T-helper 1 cell treated with Interleukin-12 subunit alpha and Interleukin-12 subunit beta and Interleukin-4 antibody, amounts not matched to agents 30 ng/mL and 1 ng/mL, for 36 hours (primary cell): ENCODE results near the gene ZNF337. TPM values are rescaled to one million over a fixed set of nuclear protein-coding genes. Genes with fewer than 3 reads are reported as not detected.

ENCODE experiments used
- intact Hi-C: fragments of 100-400 bp; cut with micrococcal nuclease; formaldehyde crosslinking; loops from one replicate; pipeline ENCODE4 v1.15.1; 2024
- total RNA-seq: library from RNA; stranded (reverse); gene quantifications from 2 replicates; pipeline ENCODE4 v1.2.3, GENCODE V29; 2022

Gene ZNF337
- total RNA-seq = 19.0 and 19.4 TPM in 2 replicates

DNA sequence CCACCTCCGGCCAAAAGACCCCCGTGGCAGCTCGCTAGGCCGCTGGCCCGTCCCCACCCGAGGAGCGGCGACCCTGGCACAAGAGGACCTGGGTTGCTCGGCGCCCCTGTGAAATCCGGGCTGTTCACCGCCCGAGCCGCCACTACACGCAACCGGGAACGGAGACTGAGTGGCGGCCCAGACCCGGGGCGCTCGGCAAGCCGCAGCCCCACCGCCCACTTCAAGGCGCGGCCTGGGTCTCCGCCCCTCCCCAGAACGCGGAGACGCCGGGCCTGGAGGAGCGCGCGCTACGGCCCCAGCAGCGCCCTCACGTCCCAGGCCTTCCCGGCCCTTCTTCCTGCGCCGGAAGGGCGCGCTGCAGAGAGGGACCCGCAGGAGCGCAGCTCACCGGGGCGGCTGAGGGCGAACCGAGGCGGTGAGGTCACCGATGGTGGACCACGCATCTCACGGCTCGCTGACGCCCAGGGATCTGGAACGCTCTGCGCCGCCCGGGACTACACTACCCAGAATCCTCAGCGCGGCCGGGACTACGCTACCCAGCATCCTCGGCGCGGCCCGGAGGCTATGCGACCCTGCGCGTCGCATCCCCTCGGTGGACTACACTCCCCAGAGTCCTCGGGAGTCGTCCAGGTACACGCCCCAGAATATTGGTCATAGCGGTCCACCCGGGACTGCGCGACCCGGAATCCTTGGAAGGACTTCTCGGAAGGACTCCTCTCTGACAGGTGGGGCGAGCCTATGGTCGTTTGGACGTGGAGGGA lies at the start of gene ZNF337:
TSS of gene ZNF337 (minus strand) at position 483 of the 761 bp plus-strand sequence. CDS start 10,436 bp downstream, outside the sequence.
- intact Hi-C loops = loop anchor here (1.0 to 5.0 kb wide), 5 partner anchors 10 to 304 kb away; partner anchors contain the start of gene ABHD12

DNA sequence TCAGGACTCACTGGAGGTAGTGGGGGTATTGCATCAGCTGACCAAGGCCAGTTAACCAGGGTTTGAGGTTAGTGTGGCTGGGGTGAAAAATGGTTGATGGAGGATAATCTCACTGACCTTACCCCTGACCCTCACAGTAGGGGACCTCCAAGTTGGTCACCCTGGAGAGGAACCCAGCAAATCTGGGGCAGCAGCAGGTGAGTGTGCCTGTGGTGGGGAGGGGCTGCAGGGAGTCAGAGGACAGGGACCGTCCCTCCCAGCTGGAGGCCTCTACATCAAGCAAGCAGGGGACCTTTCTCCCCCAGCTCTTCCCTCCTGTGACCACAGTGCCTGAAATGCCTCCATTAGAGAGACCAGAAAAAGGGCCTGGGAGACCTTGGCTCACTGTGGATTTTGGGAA lies 49.1 kb upstream of the ZNF337 start:
- intact Hi-C loops = no loop called here

DNA sequence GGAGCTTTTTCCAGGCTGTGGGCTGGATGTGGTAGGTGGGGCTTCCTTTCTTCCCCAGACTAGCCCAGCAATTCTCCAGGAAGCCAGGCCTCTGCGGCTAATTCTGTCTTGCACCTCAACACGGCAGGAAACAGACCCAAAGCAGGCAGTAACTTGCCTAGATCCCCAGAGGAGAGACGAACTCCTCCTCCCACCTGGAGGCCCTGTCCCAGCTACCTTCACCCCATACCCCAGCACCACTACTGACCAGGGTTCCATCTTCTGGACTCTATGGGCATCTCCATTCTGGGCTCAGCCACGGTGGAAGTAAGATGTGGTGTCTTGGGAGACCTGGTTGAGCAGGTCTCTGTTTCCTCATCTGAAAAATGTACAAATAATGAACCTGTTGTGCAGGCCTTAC lies 48.4 kb upstream of the ZNF337 start:
- intact Hi-C loops = no loop called here

DNA sequence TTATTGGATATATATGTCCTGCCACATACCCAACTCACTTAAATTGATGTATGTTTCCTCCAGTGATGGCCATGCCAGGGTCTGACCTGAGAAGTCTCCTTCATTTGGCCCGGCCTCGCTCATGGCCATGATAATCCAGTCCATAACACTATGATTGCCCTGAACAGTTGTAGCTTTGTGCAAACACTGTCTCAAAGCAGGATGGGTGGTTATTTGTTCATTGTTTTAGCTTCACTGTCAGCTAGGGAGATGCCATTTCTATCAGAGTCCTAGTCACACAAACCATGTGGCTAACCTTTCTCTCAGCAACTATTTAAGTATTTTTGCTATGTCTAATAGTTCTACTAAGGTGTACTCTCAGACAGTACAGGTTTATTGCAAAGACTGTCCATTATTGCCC lies 47.6 kb upstream of the ZNF337 start:
- intact Hi-C loops = no loop called here

DNA sequence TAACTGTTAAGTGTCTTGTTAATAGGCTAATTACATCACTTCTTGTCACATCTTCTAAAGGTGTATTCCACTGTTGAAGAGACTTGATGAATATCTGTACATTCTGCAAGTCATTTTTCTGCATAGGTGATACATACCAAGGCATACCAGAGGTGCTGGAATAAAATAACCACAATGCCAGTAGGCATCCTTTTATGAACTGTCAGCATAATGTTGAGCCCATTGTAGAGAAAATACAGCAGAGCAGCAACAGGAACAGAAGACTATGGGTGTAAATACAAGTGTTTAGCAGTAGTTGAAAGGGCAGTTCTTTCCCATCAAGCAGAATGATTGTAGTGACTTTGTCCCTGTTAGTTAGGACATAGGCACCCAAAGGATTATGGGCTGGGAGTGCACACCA lies 44.4 kb upstream of the ZNF337 start:
- intact Hi-C loops = loop anchor here (2.0 kb wide), 1 partner anchor 34 kb away; no protein-coding TSS in a partner anchor

DNA sequence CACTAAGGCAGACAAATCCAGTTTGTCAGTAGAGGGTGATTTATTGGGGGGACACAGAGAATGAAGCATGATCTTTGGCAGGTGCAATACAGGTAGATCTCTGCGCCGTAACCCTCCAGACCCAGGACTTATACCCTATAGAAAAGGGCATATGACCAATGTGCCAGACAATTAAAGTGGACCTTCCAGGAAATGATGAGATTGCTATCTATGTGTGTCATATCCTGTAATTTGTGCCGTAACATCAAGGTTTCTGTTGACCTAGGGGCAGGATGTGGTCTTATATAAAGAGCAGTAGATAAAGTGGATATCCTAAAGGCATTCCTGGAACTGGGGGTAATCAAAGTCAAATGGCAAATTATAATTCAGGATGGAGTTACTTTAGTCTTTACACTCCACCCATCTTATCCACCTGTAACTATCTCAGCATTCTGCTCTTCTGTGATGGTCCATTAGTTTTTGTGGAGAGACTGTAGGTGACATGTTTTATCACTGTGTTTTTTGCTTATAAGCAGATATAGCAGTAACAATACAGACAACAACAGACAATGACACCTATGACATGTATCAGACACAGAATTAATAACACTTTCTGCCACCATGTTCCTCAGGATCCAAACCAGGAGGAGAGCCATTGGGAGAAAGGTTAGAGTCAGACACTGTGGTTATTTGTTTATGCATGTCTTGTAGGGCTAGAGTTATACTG lies 43.1 kb upstream of the ZNF337 start:
- intact Hi-C loops = loop anchor here (1.0 to 2.0 kb wide), 2 partner anchors 10 to 33 kb away; no protein-coding TSS in a partner anchor

DNA sequence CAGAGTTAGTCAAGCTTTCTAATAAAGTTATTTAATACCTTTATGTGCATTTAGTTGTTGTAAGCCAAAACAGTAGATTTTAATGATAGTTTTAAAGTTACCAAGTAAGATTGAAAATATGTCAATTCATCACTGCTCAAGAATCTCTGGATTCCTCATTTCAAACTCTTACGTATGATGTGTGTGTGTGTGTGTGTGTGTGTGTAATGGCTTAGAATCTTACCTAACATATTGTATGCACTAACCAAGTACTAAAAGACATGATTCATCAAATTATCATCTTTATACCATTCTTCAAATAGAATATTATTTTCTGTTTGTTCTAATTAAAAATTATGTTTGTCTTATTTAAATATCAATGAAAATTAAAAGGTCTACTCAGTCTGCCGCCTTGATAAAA lies 41.5 kb upstream of the ZNF337 start:
- intact Hi-C loops = no loop called here

DNA sequence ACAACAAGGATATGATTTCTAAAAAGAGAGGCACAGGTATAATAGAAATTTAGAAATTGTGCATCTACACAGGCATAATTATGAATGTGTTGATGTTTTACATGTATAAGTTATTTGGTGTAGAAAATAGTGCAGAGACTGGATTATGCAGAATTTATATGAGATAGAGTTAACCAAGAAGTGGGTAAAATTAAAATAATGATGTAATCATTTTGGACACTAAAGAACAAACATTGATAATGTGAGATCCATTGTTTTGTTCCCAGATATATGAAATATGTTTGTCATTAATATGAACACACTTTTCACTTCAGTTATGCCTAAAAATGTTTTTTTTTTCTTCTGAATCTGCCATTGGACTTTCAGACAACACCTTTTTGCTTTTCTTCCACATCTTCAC lies 37.2 kb upstream of the ZNF337 start:
- intact Hi-C loops = no loop called here

DNA sequence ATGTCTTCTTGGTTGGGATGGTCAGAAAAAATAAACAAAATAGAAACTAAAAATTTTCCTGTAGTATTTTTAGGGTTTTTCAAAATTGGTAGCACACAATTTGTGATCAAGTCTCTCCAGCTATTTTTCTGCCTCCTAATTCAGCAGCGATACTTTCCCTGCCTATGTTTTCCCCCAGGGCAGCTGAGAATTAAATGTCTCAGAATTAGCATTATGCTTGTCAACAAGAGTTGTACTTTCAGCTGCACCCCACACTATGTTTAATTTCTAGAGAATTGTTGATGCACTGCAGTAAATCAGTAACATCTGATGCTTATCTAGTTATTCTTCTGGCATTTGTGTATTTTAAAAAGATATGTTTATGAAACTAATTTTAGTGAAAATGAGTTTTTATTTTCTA lies 34.2 kb upstream of the ZNF337 start:
- intact Hi-C loops = no loop called here

DNA sequence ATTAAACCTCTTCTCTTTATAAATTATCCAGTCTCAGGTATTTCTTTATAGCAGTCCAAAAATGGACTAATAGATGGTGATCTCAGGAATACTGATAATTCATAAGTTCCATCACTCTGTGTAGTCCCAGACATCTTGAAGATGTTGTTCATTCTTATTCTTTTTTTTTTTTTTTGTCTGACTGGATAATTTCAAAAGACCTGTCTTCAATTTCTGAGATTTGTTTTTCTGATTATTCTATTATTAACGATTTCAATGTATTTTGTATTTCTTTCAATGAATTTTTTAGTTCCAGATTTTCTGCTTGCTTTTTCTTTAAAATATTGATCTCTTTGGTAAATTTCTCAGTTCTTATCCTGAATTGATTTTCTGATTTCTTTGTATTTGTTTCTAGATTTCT lies 29.7 kb upstream of the ZNF337 start:
- intact Hi-C loops = no loop called here

DNA sequence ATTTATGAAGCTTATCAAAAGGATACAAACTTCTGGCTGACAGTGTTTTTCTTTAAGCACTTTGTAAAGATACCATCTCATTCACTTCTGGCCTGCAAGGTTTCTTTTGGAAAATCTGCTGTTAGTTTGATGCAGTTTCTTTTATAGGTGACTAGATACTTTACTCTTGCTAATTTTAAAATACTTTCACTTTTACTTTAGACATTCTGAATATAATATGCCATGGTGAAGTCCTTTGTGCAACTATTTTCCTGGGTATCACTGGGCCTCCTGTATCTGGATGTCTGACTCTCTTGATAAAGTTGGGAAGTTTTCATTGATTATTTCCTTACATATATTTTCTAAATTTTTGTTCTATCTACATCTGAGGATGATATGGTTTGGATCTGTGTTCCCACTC lies 29.0 kb upstream of the ZNF337 start:
- intact Hi-C loops = loop anchor here (2.0 kb wide), 1 partner anchor 19 kb away; no protein-coding TSS in a partner anchor

DNA sequence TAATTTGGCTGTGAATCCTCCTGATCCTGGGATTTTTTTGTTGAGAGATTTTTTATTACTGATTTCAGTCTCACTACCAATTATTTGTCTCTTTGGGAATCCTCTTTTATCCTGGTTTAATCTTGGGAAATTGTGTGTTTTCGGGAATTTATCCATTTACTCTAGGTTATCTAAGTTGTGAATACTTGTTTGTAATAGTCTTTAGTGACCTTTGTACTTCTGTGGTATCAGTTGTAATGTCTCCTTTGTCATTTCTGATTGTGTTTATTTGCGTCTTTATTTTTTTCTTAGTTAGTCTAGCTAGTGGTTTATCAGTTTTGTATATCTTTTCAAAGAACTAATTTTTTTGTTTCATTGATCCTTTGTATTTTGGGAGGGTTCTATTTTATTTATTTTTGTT lies 27.3 kb upstream of the ZNF337 start:
- intact Hi-C loops = loop anchor here (2.0 kb wide), 1 partner anchor 17 kb away; no protein-coding TSS in a partner anchor

DNA sequence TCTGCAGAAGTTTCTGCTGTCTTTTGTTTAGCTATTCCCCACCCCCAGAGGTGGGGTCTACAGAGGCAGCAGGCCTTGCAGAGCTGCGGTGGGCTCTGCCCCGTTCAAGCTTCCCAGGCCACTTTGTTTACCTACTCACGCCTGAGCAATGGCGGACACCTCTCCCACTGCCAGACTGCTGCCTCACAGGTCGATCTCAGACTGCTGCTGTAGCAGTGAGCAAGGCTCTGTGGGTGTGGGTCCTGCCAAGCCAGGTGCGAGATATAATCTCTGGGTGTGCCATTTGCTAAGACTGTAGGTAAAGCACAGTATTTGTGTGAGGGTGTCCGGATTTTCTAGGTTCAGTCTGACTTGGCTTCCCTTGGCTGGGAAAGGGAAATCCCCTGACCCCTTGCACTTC lies 23.6 kb upstream of the ZNF337 start:
- intact Hi-C loops = no loop called here

DNA sequence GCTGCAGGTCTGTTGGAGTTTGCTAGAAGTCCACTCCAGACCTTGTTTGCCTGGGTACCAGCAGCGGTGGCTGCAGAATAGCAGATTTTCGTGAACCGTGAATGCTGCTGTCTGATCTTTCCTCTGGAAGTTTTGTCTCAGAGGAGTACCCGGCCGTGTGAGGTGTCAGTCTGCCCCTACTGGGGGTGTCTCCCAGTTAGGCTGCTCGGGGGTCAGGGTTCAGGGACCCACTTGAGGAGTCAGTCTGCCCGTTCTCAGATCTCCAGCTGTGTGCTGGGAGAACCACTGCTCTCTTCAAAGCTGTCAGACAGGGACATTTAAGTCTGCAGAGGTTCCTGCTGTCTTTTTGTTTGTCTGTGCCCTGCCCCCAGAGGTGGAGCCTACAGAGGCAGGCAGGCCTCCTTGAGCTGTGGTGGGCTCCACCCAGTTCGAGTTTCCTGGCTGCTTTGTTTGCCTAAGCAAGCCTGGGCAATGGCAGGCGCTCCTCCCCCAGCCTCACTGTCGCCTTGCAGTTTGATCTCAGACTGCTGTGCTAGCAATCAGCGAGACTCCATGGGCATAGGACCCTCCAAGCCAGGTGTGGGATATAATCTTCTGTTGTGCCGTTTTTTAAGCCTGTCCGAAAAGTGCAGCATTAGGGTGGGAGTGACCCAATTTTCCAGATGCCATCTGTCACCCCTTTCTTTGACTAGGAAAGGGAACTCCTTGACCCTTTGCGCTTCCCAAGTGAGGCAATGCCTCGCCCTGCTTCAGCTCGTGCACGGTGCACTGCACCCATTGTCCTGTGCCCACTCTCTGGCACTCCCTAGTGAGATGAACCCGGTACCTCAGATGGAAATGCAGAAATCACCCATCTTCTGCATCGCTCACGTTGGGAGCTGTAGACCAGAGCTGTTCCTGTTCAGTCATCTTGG lies 22.5 kb upstream of the ZNF337 start:
- intact Hi-C loops = loop anchor here (1.0 kb wide), 1 partner anchor 22 kb away; no protein-coding TSS in a partner anchor

DNA sequence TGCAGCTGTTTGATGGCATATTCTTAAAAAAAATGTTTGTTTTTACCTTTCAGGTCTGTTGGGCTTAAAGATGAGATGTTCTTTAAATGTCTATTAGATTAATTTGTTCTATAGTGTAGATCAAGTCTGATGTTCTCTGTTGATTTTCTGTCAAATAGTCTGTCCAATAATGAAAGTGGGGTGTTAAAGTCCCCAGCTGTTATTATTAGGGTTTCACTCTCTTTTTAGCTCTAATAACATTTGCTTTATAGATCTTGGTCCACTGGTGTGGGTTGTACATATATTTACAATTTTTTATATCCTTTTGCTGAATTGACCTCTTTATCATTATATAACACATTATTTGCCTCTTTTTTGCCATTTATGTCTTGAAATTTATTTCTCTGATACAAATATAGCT lies 11.0 kb upstream of the ZNF337 start:
- intact Hi-C loops = loop anchor here (2.0 to 10.0 kb wide), 3 partner anchors 17 to 293 kb away; no protein-coding TSS in a partner anchor

DNA sequence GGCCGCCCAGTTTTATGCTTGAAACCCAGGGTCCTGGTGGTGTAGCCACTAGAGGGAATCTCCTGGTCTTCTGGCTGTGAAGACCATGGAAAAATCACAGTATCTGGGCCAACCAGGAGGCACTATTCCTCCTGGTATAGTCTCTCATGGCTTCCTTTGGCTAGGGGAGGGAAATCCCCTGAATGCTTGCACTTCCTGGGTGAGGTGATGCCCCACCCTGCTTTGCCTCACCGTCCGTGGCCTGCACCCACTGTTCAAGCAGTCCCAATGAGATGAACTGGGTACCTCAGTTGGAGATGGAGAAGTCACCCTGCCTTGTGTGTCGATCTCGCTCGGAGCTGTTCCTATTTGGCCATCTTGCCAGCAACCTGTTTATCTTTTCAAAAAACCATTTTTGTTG lies 10.1 kb upstream of the ZNF337 start:
- intact Hi-C loops = loop anchor here (1.0 to 10.0 kb wide), 4 partner anchors 9 to 292 kb away; no protein-coding TSS in a partner anchor

DNA sequence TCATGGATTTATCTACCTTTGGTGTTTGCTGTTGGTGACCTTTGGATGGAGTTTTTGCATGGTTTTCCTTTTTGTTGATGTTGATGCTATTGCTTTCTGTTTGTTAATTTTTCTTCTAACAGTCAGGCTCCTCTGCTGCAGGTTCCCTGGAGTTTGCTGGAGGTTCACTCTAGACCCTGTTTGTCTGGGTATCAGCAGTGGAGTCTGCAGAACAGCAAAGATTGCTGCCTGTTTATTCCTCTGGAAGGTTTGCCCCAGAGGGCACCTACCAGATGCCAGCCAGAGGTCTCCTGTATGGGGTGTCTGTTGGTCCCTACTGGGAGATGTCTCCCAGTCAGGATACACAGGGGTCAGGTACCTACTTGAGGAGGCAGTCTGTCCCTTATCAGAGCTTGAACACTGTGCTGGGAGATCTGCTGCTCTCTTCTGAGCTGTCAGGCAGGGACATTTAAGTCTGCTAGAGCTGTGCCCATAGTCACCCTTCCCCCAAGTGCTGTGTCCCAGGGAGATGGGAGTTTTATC lies 9.2 kb upstream of the ZNF337 start:
- intact Hi-C loops = loop anchor here (1.0 to 10.0 kb wide), 4 partner anchors 9 to 291 kb away; no protein-coding TSS in a partner anchor

DNA sequence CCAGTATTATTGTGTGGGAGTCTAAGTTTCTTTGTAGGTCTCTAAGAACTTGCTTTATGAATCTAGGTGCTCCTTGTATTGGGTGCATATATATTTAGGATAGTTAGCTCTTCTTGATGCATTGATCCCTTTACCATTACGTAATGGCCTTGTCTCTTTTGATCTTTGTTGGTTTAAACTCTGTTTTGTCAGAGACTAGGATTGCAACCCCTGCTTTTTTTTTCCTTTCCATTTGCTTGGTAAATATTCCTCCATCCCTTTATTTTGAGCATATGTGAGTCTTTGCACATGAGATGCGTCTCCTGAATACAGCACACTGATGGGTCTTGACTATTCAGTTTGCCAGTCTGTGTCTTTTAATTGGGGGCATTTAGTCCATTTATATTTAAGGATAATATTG lies 7.7 kb upstream of the ZNF337 start:
- intact Hi-C loops = loop anchor here (10.0 kb wide), 1 partner anchor 290 kb away; no protein-coding TSS in a partner anchor

DNA sequence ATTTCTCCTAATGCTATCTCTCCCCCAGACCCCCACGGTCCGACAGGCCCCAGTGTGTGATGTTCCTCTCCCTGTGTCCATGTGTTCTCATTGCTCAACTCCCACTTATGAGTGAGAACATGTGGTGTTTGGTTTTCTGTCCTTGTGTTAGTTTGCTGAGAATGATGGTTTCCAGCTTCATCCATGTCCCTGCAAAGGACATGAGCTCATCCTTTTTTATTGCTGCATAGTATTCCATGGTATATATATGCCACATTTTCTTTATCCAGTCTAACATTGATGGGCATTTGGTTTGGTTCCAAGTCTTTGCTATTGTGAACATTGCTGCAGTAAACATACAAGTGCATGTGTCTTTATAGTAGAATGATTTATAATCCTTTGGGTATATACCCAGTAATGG lies 4.2 kb upstream of the ZNF337 start:
- intact Hi-C loops = loop anchor here (10.0 kb wide), 1 partner anchor 286 kb away; no protein-coding TSS in a partner anchor

DNA sequence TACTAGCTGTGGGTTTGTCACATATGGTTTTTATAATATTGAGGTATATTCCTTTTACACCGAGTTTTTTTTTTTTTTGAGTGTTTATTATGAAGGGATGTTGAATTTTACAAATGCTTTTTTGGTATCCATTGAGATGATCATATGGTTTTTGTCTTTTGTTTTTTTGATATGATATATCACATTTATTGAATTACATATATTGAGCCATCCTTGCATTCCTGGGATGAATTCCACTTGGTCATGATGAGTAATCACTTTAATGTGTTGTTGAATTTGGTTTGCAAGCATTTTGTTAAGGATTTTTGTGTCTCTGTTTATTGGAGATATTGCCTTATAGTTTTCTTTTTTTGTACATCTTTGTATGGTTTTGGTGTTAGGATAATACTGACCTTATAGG lies 3.3 kb upstream of the ZNF337 start:
- intact Hi-C loops = loop anchor here (5.0 to 10.0 kb wide), 2 partner anchors 285 to 308 kb away; partner anchors contain the start of gene ABHD12

DNA sequence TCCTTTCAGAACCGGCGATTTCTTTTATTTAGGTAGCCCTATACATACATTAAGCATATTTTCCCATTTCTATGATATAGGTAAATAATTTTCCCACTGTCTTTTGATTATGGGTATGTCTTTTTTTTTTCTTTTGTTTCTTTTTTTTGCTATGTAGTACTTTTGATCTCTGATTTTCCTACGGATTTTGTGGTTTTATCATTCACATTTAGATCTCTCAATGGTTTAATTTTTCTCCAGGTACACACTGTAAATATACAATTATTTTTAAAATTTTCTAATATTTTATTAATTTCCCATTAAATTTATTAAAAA lies 436 bp upstream of the ZNF337 start:
- intact Hi-C loops = loop anchor here (1.0 to 5.0 kb wide), 5 partner anchors 9 to 305 kb away; partner anchors contain the start of gene ABHD12
